ENCODE results near the gene MARCHF3. TPM values are rescaled to one million over a fixed set of nuclear protein-coding genes. Genes with fewer than 3 reads are reported as not detected.

The MARCHF3 gene
- total RNA-seq, 2 experiments from 2014 or later = 5.4 to 7.0 TPM

GRCh38 chr5:126920291-126920690 is 110.1 kb downstream of the MARCHF3 start:
- no TSS peak for BruUV-seq (replicated peaks)
- intact Hi-C loops (cut with micrococcal nuclease; ENCODE audit: unreplicated experiment) = no loop called here
- Histone ChIP-seq H3K4me1 (ENCODE audit: insufficient read depth, low read length, poor library complexity, severe bottlenecking) (no peaks in the 10 kb centered on the region), H3K27ac (ENCODE audit: low read depth, low read length, poor library complexity, severe bottlenecking) (no peak overlapping the region), H4K20me1 (ENCODE audit: insufficient read depth, low read length) (no peaks in the 10 kb centered on the region), H3K36me3 (ENCODE audit: insufficient read depth, low read length) (no peaks in the 10 kb centered on the region), H3K4me3 (ENCODE audit: low read depth, low read length, poor library complexity, severe bottlenecking) (no peak overlapping the region), H3K79me2 (ENCODE audit: insufficient read depth, low read depth, low read length) (no peaks in the 10 kb centered on the region), H3K9me3 (ENCODE audit: low read length) (no peaks in the 10 kb centered on the region), H2AFZ (ENCODE audit: low read length) (no peak overlapping the region), H3K9me2 (ENCODE audit: insufficient read depth, low read length) (no peaks in the 10 kb centered on the region), H3K4me2 (ENCODE audit: low read length) (no peak overlapping the region)
- ChIA-PET POLR2A (interaction anchor here (0.6 kb wide), 1 partner anchor 21 kb away, joined by 3 read pairs; no protein-coding TSS in a partner anchor), CTCF (ENCODE audit: unreplicated experiment) (no interaction called here)
- no peak for TF ChIP-seq EZH2phosphoT487 (IDR thresholded peaks at IDR 0.05; ENCODE audit: borderline replicate concordance, low read depth, low read length)
- TF ChIP-seq, protein P1, sequence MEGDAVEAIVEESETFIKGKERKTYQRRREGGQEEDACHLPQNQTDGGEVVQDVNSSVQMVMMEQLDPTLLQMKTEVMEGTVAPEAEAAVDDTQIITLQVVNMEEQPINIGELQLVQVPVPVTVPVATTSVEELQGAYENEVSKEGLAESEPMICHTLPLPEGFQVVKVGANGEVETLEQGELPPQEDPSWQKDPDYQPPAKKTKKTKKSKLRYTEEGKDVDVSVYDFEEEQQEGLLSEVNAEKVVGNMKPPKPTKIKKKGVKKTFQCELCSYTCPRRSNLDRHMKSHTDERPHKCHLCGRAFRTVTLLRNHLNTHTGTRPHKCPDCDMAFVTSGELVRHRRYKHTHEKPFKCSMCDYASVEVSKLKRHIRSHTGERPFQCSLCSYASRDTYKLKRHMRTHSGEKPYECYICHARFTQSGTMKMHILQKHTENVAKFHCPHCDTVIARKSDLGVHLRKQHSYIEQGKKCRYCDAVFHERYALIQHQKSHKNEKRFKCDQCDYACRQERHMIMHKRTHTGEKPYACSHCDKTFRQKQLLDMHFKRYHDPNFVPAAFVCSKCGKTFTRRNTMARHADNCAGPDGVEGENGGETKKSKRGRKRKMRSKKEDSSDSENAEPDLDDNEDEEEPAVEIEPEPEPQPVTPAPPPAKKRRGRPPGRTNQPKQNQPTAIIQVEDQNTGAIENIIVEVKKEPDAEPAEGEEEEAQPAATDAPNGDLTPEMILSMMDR (conservative IDR thresholded peaks at IDR 0.05; ENCODE audit: low read length) = no peak
- no peak for DNase-seq (ENCODE audit: low spot score)

- Histone ChIP-seq H3K36me3 (ENCODE audit: insufficient read depth, low read length) (peaks cover 5% of the 10 kb centered on the region; the same call in 1 of the 2 replicates), H3K9me3 (ENCODE audit: low read length) (no peaks in the 10 kb centered on the region), H3K4me3 (ENCODE audit: low read depth, low read length, poor library complexity, severe bottlenecking) (no peak overlapping the region), H3K4me1 (ENCODE audit: insufficient read depth, low read length, poor library complexity, severe bottlenecking) (no peaks in the 10 kb centered on the region), H3K79me2 (ENCODE audit: insufficient read depth, low read depth, low read length) (no peaks in the 10 kb centered on the region), H2AFZ (ENCODE audit: low read length) (no peak overlapping the region), H3K9me2 (ENCODE audit: insufficient read depth, low read length) (no peaks in the 10 kb centered on the region), H3K4me2 (ENCODE audit: low read length) (no peak overlapping the region), H3K27ac (ENCODE audit: low read depth, low read length, poor library complexity, severe bottlenecking) (no peak overlapping the region), H4K20me1 (ENCODE audit: insufficient read depth, low read length) (no peaks in the 10 kb centered on the region)
- no peak for TF ChIP-seq EZH2phosphoT487 (IDR thresholded peaks at IDR 0.05; ENCODE audit: borderline replicate concordance, low read depth, low read length)
- TF ChIP-seq, protein P1 (conservative IDR thresholded peaks at IDR 0.05; ENCODE audit: low read length) = no peak
- intact Hi-C loops (cut with micrococcal nuclease; ENCODE audit: unreplicated experiment) = no loop called here
- no peak for DNase-seq (ENCODE audit: low spot score)
- no TSS peak for BruUV-seq (replicated peaks)
- CTCF ChIA-PET (ENCODE audit: unreplicated experiment) = interaction anchor here (0.5 kb wide), 1 partner anchor 574 kb away, joined by 3 read pairs; no protein-coding TSS in a partner anchor
- POLR2A ChIA-PET = interaction anchor here (1.2 kb wide), 1 partner anchor 16 kb away, joined by 3 read pairs; no protein-coding TSS in a partner anchor
Measured at GRCh38 chr5:126919566-126919965, 110.8 kb downstream of the MARCHF3 start.

DNA sequence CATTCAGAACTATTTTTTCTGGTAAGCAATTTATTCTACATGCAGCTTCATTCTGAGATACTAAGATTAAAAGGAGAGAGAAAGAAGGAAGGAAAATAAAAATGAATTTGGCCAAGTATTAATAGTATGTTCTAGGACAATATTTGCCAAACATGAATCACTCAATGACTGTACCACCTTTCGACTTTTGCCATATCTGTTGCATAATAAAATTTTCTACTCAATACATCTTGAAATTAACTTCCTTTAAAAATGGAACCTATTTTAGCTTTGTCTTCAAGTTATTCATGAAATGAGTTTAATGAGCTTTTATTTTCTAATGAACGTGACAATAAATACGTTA is 111.8 kb downstream of the MARCHF3 start:
- H3K27ac ChIP-seq (ENCODE audit: low read depth, low read length, poor library complexity, severe bottlenecking) = no peak overlapping the region
- no peaks in the 10 kb centered on the region for H4K20me1 ChIP-seq (ENCODE audit: insufficient read depth, low read length)
- no peaks in the 10 kb centered on the region for H3K9me3 ChIP-seq (ENCODE audit: low read length)
- BruUV-seq (replicated peaks) = no TSS peak
- H3K4me1 ChIP-seq (ENCODE audit: insufficient read depth, low read length, poor library complexity, severe bottlenecking) = no peaks in the 10 kb centered on the region
- intact Hi-C loops (cut with micrococcal nuclease; ENCODE audit: unreplicated experiment) = no loop called here
- CTCF ChIA-PET (ENCODE audit: unreplicated experiment) = no interaction called here
- H2AFZ ChIP-seq (ENCODE audit: low read length) = no peak overlapping the region
- H3K9me2 ChIP-seq (ENCODE audit: insufficient read depth, low read length) = no peaks in the 10 kb centered on the region
- TF ChIP-seq, protein P1 (conservative IDR thresholded peaks at IDR 0.05; ENCODE audit: low read length) = no peak
- no peak for TF ChIP-seq EZH2phosphoT487 (IDR thresholded peaks at IDR 0.05; ENCODE audit: borderline replicate concordance, low read depth, low read length)
- peaks cover 5% of the 10 kb centered on the region; the same call in 1 of the 2 replicates for H3K36me3 ChIP-seq (ENCODE audit: insufficient read depth, low read length)
- no peak overlapping the region for H3K4me2 ChIP-seq (ENCODE audit: low read length)
- no peaks in the 10 kb centered on the region for H3K79me2 ChIP-seq (ENCODE audit: insufficient read depth, low read depth, low read length)
- H3K4me3 ChIP-seq (ENCODE audit: low read depth, low read length, poor library complexity, severe bottlenecking) = no peak overlapping the region
- POLR2A ChIA-PET = interaction anchor here (1.2 kb wide), 1 partner anchor 17 kb away, joined by 3 read pairs; no protein-coding TSS in a partner anchor
- no peak for DNase-seq (ENCODE audit: low spot score)
